Heart left ventricle (tissue), 13 donors: Measurements from ENCODE around the gene RAB3GAP2.
"Not testable (repeated sequence)": the region's sequence is repeated elsewhere in the genome, so short reads cannot be mapped to it uniquely, and the experiment has no call there.

Source experiments
- CTCF ChIP-seq, 12 donors: fragments of 200-600 bp; sonication (generic) in 4 of 12; IDR thresholded peaks; one replicate each; pipeline versions ENCODE4 v1.5.0 to v1.8.0; 2018 to 2022; ENCODE audit warnings: antibody characterized with exemption in 12 of 12, mild to moderate bottlenecking in 5 of 12
- POLR2A ChIP-seq, 2 donors: fragments of 450-650 bp; IDR thresholded peaks; one replicate each; pipeline ENCODE4 v1.6.1; 2017; ENCODE audit warnings: antibody characterized with exemption in 2 of 2, mild to moderate bottlenecking in 2 of 2, moderate library complexity in 2 of 2
- donor health status: ischemic (EF 13 %, LVEDD 7.1; RV severe dilation, severe dysfunction).
- donor health status: DM: no; HTN: yes; CAD: no.
- donor health status: DM: no; HTN: no; CAD: no.
- donor health status: ischemic (EF 25% LVEDD 6.9; RV normal size, moderate dysfunction).
- donor health status: ischemic (EF 25% LVEDD 5.7; RV mildly dilated, moderate dysfunction).
- donor health status: ischemic (EF 35%, LVEDD 5.7; RV mildly dilated, moderate dysfunction).
- donor health status: nonischemic (EF 11% LVEDD 7.7; RV severe dilation, severe dysfunction).
- donor health status: DM: yes; HTN: yes; CAD: no.
- donor health status: PGD.
- donor health status: ischemic (EF 29% LVEDD 5.4; RV normal size, mild dysfunction).
- donor health status: nonischemic (EF 23%, LVEDD 6.1; RV moderate dilation, normal function).

- not testable (repeated sequence) for TF ChIP-seq POLR2A, CTCF (IDR thresholded peaks at IDR 0.05)
Observed at GRCh38 chr1:220256194-220256593, 16.1 kb downstream of the RAB3GAP2 start.
